Measurements from ENCODE around the gene NCAM1.

The NCAM1 gene

DNA sequence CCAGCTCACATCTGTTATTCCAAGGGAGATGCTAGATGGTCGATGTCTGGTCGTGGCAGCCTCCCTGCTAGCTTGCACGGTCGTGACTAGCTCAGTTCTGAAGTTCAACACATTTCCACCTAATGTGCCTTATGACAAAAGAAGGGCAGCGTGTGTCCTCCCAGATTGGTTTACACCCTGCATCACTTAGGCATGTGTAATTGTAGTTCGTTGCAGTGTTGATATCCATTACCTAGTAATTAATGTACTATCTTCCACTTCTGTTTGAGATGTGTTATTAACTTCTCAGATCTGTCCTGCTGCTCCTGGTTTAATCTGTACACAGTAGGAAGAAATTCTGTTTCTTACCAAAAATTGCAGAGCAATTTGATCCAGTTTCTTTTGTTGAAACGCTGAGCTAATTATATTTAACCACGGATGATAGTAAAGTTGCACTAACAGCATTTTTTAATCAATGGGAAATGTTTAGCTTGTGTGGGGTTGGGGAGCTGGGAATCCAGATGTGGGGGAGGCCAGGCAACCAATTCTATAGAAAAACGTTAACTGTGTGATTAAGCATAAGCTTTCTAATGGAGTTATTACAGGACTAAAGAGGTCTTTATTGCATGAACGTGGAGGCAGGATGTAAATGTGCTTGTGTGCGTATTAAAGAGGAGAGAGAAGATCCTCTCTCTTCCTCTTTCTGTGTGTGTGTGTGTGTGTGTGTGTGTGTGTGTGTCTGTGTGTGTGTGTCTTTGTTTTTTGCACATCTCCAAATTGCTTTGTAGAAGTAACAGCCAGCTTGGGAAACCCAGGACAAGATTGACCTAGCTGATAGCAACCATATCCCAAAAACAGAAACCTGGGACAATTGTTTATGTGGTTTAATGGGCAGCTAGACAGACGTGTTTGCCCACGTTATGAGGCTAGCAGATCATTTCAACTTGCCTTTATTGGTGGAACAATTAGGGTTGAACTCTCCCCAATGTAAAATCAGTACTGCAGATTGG is 207.4 kb downstream of the NCAM1 start:
- no peak for DNase-seq (ENCODE audit: low spot score)

DNA sequence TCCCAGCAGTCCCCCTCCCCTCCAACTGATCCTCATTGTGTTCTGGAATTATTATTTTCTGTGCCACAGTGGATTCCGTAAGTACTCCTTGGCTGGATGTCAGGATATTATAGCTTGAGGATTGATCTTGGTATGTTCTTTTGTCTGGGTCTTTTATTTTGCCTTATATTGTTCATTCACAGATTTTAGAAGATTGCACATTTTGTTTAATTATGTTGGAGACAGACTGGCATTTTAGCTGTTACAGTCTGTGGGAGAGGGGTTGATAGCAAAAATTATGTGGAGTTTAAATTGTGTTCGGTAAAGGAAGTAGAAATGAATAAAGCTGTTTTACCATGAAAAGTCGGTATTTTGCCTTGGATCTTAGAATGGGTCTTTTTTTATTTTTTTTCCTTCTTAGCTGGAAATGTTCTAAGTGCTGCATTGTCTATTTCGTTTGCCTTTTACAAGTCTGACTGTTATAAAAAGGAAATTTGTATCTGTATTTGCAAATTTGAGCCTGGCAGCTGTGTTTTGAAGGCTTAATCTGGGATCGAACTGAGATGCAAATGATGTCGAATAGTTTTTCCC is 211.2 kb downstream of the NCAM1 start:
- no peak for DNase-seq (ENCODE audit: low spot score)

DNA sequence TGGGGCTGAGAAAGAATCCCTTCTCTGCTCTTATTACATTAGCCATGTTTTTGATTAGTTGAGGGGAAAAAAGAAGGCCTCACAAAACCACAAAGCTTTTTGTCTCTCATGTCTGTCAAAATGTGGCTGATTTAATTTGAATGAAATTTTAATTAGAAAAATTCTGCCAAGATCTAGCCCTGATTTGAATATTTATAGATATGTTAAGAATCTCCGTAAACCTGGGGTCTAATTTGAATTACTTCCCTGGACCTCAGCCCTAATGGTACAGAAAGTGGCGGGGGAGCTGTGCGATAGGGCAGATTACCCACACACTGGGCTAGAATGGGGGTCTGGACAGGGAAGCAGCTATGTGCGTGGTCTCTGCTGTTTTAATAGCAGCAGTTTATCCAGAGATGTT is 211.9 kb downstream of the NCAM1 start:
- no peak for DNase-seq (ENCODE audit: low spot score)

DNA sequence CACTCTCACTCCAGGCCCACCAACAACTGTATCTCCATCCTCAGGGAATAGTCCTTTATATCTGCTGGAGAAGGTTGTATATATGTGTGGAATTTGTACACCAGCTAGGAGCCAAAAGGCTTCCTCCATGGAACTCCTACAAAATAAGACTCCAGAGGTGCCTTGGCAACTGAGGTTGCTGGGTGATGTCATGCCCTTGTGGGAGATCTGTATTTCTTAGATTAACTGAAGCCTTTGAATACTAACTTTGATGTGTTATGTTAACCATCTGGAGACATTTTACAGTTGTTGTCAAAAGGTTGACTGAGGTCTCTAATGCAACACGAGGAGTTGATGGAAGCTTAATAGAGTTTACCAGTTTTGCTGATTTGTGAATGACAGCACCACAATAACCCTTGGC is 213.7 kb downstream of the NCAM1 start:
- DNase-seq (ENCODE audit: low spot score): no peak

DNA sequence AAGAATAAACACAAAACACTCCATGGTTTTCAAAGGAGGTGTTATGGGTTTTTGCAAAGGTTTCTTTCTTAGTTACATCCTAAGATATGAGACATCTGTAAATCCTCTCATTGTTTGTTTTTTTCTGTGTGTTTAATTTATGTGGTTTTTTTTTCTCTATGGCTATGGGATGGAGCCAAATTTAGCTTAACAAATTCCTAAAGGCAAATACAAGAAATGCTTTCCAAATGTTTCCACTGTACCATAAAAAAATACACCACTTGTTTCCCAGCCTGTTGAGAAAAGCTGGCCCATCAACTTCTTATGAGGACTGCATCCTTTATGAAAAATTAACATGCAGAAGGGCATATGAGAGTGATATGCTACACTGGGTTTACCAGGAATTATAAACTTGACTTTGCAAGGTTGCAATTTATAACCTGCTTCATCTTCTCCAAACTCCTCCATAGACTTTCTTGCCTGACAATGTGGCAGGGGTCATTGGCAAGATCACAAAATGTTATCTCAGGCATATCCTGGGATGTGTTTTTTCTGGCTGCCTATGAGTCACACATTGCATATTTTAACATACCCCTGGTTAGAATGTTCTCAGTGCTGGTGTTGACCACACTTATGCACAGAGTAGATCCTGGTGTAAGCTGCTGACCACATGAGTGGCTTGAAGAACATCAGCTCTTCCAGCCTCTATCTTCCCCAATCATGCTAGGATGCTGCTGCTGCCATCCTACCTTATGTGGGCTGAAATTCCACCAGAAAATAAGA is 215.6 kb downstream of the NCAM1 start:
- DNase-seq (ENCODE audit: low spot score): no peak

DNA sequence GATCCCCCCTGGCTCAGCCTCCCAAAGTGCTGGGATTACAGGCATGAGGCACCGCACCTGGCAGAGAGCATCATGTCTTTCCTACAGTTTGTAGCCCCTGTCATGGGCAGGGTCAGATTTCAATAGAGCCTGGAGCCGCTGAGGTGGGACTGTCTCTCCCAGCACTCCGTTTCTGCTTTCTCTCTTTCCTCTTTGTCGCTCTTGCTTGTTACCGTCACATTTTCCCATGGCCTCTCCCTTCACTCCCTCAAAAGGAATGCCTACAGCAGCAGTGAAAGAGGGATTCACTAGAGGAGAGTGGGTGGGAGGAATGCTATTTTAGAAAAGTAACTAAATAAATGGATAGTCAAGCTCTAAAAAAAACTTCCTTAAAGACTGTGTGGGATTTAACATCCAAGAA is 216.5 kb downstream of the NCAM1 start:
- no peak for DNase-seq (ENCODE audit: low spot score)

DNA sequence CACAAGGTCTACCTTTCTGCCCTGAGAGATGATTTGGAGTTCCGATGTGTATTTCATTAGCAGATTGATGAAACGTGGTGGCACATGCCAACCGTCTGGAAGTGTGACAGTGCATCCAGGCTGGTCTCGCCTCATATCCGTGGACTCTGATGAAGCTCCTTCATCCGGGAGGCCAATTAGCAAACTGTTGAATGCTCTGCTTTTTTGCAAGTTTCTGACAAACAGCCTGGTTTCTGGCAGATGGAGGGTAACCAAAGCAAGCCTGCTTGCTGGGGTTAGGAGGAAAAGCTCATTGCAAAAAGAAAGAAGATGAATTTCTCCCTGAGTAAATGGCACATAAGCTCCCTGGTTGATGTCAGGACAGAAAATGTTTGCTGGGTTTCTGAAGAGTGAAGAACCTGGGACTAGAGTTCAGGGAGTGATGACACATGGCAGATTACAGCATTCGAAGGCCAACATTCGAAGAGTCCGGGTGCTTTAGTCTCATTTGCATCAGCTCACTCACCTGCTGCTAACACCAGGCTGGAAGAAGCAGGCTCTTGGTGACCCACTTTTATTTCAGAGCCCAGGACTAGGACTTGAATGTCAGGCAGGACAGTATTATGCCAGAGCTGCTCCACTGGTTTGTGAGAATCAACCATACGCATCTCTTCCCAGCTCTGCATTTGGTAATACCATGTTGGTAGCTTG is 217.3 kb downstream of the NCAM1 start:
- no peak for DNase-seq (ENCODE audit: low spot score)

DNA sequence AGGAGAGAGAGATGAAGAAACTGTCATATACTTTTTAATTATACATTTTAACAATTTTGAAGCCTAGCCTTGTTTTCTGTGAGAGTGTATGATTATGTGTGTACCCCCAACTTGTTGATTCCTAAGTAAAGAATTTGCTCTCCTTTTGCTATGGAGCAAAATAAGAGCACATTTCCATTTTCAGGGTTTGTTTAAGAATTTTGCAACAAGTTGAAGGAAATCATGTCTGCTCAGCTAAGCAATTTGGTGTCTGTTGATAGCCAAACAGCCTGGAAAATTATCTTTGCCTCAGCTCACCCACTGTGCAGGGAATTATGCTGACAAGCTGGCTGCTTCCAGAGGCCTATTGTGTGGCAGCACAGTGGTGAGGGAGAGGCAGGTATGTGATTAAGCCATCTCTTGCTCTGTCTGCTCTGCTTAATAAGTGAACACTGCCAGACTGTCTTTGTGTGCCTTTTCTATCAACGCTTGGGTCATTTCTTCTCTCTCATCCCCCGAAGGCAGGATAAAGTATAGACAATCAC is 218.0 kb downstream of the NCAM1 start:
- DNase-seq (ENCODE audit: low spot score): no peak

DNA sequence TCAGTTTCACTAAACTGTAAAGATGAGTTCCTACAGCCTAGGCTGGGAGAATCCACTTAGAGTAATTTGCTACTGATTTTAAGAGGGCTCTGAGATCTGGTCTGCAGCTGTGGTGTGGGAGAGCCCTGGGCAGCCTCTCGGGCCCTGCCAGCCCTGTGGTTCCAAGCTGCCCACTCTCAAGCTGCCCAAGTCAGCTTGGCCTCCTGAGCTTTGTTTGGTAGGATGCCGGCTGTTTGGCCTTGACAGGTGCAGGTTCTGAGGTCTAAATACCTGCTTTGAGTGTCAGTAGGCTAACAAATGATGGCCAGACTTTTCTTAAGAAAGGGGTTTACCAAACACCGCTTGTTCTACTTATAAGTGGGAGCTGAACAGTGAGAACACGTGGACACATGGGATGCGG is 219.9 kb downstream of the NCAM1 start:
- DNase-seq (ENCODE audit: low spot score): no peak

DNA sequence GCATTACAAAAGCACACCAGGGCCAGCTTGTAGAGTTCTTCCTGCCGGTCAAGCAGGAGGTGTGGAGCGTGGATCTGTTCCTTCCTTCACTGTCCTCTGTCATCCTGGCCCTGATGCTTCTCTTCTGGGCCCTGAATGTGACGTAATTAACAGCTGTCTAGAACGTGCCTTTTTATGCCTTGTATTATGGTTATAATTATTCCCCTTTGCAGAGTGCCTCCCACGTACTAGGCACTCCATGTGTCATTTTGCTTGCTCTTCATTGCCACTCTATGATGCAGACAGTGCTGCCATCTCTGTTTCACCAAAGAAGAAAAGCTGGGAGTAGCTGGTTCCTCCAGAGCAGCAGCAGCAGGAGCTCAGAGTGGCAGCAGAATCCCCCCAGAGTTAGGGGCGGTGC is 221.1 kb downstream of the NCAM1 start:
- no peak for DNase-seq (ENCODE audit: low spot score)

DNA sequence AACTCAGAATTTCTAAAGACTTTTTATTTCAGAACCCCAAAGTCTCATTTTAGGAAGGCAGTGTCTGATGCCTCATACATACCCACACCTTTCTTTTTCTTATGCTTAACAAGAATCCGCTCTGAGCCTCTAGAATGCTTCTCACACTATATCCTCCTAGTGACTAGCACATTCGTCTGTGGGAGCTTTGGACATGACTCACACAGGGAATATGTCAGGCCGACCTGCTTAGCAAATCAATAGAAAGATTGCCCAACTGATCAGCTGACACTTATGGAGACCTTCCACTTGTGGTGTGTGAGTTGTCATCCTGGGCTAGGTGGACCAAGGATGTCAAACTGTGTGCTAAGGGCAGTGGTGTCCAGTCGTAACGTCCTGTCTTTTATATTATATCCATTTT is 223.3 kb downstream of the NCAM1 start:
- DNase-seq (ENCODE audit: low spot score): no peak

DNA sequence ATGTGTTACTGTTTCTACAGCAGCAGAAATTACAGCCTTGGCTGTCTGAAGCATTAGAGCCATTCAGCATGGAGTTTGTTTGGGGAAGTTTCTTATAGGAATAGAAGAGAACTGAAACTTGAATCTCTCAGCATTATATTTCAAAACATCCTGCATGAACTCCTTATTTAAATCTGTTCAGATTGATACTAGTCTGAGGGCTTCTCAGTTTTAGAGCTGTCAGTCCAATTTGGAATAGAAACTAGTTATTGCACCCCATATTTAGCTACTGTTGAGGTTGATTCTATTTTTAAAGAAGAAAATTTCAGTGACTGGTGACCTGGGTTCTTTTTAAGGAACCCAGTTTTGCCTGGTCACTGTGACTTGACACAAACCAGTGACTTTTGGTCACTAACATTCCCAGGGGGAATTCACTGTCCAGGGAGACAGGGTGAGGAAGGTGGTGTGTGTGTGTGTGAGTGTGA is 227.2 kb downstream of the NCAM1 start:
- DNase-seq (ENCODE audit: low spot score): no peak

DNA sequence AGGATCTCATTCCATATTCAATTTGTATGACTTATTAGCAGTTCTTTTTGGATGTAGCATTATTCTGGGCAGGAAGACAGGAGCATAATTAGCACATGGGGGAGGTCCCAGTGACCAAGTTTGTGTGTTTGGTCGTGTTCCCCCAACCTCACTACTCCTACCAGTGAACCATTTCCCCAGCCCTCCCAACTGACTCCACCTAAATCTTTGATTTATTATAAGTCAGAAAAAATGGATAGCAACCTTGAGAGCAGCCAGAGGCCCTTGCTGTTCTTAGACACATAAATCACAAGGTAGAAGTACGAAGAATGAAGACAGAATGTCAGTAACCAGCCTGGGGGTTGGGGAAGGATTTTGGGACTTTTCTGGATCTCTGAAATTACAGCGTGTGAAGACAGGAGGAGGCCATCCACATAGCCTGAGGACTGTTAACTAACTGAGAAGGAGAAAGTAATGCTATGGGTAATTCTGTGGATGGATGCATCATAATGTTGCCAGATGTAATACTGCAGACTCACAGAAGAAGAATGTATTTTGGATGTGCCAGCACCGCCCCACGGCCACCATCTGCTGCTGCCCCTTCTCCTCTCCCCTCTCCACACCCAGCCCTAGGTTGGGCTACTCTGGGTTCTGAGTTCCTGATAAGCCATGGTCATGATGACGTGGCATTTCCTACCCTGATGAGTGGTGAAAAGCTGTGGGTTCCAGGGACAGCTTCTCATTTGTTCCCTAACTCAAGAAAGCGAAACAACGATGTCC is 228.9 kb downstream of the NCAM1 start:
- DNase-seq (ENCODE audit: low spot score): no peak

DNA sequence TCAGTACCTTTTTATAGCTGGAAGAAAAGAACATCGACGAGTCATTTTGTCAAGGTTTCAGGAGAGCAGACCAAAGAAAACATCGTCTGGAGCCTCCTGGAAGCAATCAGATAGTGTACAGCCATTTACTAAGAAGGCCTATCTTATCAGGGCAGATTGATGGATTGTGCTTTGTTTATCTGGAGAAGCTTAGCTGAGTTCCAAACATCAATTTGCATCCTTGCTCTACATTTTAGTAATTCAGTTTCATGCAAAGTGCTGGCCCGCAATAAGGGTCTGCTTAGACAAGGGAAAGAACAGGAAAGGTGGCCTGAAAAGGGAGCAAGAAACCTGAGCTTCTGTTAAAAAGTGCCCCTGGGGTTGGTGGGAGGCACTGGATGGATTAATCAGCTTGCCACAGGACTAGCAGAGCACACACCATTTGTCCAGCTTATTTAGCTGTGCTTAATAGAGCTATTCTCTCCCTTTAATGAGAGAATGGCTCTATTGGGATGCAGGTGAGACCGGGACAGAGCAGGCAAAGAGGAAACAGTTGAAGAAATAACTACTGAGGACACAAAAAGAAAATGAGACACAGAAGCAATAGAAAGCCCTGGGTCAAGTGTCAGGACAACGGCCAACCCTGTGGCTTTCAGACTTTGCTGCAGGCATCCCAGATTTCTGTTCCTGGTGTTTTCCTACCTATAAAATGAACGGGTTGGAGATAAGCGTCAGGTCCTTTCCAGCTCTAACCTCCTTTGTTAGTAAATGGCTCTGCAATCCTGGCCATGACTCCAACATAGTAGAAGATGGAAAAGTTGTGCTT is 231.1 kb downstream of the NCAM1 start:
- no peak for DNase-seq (ENCODE audit: low spot score)

DNA sequence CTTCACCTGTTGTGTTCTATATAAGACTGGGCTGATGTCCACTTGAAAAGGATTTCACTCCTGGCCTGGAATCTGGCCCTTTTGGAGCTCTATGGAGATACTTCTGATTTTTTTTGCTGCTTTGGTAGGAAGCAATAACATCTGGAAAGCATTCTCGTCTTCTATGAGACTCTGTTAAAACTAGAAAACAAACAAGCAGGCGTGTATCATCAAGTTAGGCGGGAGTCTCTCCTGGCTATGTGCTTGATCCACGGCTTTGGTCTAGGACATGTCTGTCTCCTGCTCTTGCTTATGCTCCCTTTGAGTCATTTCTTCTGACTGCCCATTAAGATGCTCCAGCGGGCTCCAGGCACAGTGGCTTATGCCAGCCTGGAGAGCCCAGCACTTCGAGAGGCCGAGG is 231.8 kb downstream of the NCAM1 start:
- no peak for DNase-seq (ENCODE audit: low spot score)

DNA sequence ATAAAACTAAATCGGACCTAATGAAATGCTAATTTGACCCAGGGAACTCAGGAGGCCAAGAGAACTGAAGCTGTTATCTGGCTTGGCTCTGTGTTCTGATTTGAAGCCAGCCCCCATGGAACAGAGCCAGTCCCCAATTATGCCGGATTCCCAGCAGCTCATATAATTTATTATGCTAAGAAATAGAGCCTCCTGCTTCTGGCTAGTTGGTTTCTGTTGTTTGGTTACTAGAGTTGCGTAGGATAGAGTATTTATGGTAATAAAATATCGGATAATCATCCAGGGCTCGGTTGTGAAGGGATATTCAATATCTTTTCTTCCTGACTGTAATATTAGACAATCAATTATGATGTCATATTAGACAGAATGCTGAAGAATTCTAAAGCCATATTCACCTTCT is 232.7 kb downstream of the NCAM1 start:
- no peak for DNase-seq (ENCODE audit: low spot score)

DNA sequence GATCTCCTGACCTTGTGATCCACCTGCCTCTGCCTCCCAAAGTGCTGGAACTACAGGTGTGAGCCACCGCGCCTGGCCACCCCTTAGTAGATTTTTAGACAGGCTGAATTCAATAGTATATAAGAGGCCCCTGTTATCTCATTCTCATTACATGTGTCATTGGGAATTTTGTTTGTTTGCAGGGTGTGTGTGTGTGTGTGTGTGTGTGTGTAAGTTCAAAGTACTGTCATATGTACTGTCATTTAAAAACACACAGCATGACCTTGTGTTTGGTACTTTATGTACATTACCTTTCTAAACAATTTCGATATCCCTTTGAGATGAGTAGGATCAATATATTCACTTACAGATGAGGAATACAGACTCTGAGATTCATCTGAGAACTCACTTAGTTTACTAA is 234.5 kb downstream of the NCAM1 start:
- no peak for DNase-seq (ENCODE audit: low spot score)

DNA sequence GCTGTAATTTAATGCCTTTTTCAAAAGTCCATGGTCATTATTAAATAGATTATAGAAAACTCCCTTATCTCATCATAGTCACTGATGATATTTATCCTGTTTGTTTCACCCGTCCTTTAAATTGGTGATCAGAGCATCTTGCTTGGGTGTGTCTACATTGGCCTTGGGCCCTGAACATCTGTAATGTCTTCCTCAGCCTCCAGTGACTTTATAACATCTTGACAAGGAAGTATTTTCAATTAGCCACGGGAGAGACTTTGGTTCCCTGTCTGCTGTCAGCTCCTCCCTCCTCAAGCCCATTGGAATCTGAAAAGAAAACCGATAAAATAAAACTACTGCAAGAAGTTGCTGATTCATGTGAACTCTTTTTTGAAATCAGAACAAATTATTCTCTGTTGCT is 236.2 kb downstream of the NCAM1 start:
- no peak for DNase-seq (ENCODE audit: low spot score)

DNA sequence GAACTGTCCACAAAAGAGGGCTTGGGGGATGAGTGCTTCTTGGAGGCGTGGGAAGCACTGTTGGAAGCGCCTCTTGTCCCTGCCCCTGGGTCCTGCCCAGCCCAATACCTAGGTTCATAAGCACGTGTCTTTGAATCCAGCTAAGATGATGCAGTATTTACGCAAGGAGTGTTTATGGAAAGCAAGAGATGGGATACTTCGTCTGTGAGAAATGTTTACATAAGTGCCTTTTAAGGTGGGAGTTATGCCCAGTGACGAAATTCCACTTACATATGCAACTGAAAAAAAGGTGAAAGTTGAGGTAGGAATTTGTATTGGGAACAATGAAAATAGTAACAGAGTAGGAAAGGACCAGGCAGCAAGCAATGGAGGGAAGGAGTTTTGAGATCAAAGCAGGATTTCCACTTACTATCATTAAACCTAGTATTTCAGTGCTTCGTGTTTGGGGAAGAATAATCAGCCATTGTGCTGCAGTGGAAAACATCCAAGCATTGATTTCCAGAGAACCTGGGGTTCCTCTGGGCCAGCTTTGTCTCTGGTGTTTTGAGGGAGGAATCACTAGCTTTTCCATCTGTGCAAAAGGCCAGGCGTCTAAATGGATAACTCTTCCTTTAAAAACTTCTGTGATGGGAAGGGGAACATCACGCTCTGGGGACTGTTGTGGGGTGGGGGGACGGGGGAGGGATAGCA is 237.9 kb downstream of the NCAM1 start:
- DNase-seq (ENCODE audit: low spot score): peak; percentile 87

DNA sequence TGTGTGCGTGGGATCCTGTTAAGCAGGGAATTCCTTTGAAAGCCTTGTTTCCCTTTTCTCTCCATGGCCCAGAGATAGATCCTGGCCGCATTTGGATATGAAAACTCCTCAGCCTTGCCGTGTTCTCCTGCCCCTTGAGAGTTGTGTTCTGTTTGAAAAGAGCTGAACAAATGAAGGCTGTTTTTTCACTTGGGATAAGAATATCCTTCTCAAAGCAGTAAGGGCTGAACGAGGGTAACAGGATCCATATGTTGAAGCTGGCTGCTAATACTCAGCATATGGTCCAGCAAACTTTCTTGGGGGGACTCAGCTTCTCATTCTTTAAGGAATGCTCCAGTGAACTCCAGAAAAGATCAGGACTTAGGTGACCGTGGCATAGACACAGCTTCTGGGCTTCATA is 238.6 kb downstream of the NCAM1 start:
- DNase-seq (ENCODE audit: low spot score): no peak

Data from globus pallidus (tissue), 1 donor.